WTC11 (cell line): ENCODE data around the gene PIEZO1. TPM values are rescaled to one million over a fixed set of nuclear protein-coding genes. Genes with fewer than 3 reads are reported as not detected.

Experiments
- ATAC-seq: fragments of 200-7000 bp; cut with Tn5 transposase; 2 replicates; pipeline ENCODE4 v1.10.0; 2021; ENCODE audit warnings: mild to moderate bottlenecking, moderate library complexity
- CTCF ChIA-PET: fragments of 300-600 bp; sonication (Branson Sonifier 250); formaldehyde crosslinking; loops from one replicate; lab custom pipeline; 2021; ENCODE audit warnings: antibody characterized with exemption; lab: Charles Lee
- POLR2A ChIA-PET: fragments of 350-600 bp; sonication (Branson Sonifier 250); formaldehyde crosslinking; loops from one replicate; lab custom pipeline; 2021; ENCODE audit warnings: antibody characterized with exemption; lab: Charles Lee
- DNase-seq: peaks from one replicate; pipeline ENCODE4 v3.0.0; 2021; ENCODE audit warnings: low spot score
- H3K27ac Mint-ChIP-seq: 2 replicates; pipeline ENCODE4 v1.8.0; 2021; ENCODE audit warnings: mixed read lengths
- H3K27me3 Mint-ChIP-seq: 2 replicates; pipeline ENCODE4 v1.8.0; 2021; ENCODE audit warnings: low read depth, mild to moderate bottlenecking, moderate library complexity, mixed read lengths
- H3K36me3 Mint-ChIP-seq: 2 replicates; pipeline ENCODE4 v1.8.0; 2021; ENCODE audit warnings: mixed read lengths
- H3K4me1 Mint-ChIP-seq: 2 replicates; pipeline ENCODE4 v1.8.0; 2022; ENCODE audit warnings: mixed read lengths
- H3K4me3 Mint-ChIP-seq: 2 replicates; pipeline ENCODE4 v1.8.0; 2021; ENCODE audit warnings: mild to moderate bottlenecking, moderate library complexity, mixed read lengths
- H3K9me3 Mint-ChIP-seq: 2 replicates; pipeline ENCODE4 v1.8.0; 2021; ENCODE audit warnings: mixed read lengths
- CREB1 ChIP-seq: sonication (generic); formaldehyde crosslinking; IDR thresholded peaks from 2 replicates; pipeline ENCODE4 v1.8.0; 2023; ENCODE audit warnings: mild to moderate bottlenecking, missing genetic modification reagents
- GRHL2 ChIP-seq: fragments of 250-450 bp; sonication (Bioruptor Pico); IDR thresholded peaks from 2 replicates; pipeline ENCODE4 v1.8.0; 2022; ENCODE audit warnings: mild to moderate bottlenecking, moderate library complexity; ENCODE audit not compliant: insufficient replicate concordance, severe bottlenecking
- JUN ChIP-seq: sonication (generic); formaldehyde crosslinking; IDR thresholded peaks from 2 replicates; pipeline ENCODE4 v1.8.0; 2023; ENCODE audit warnings: mild to moderate bottlenecking, missing genetic modification reagents
- MXD4 ChIP-seq: fragments of 250-450 bp; sonication (Bioruptor Pico); IDR thresholded peaks from 2 replicates; pipeline ENCODE4 v1.8.0; 2021; ENCODE audit warnings: mild to moderate bottlenecking, moderate library complexity, borderline replicate concordance
- PRRX2 ChIP-seq: fragments of 250-450 bp; sonication (Bioruptor Pico); IDR thresholded peaks from 2 replicates; pipeline ENCODE4 v1.8.0; 2021; ENCODE audit warnings: mild to moderate bottlenecking
- SMAD3 ChIP-seq: sonication (generic); formaldehyde crosslinking; IDR thresholded peaks from 2 replicates; pipeline ENCODE4 v1.8.0; 2022; ENCODE audit warnings: missing genetic modification reagents, mild to moderate bottlenecking, borderline replicate concordance
- SP1 ChIP-seq: sonication (generic); formaldehyde crosslinking; conservative IDR thresholded peaks from 2 replicates; pipeline ENCODE4 v1.8.1; 2022; ENCODE audit warnings: missing genetic modification reagents
- TCF7 ChIP-seq: sonication (generic); formaldehyde crosslinking; IDR thresholded peaks from 2 replicates; pipeline ENCODE4 v1.8.0; 2022; ENCODE audit warnings: mild to moderate bottlenecking, low read depth, missing genetic modification reagents, moderate library complexity
- total RNA-seq: library from RNA; stranded (reverse); gene quantifications from 3 replicates; pipeline ENCODE4 v1.2.3, GENCODE V29; 2021
- TF ChIP-seq, protein P1 (sequence below): sonication (generic); formaldehyde crosslinking; IDR thresholded peaks from 2 replicates; pipeline ENCODE4 v1.8.0; 2023; ENCODE audit warnings: missing genetic modification reagents, mild to moderate bottlenecking, borderline replicate concordance
- TF ChIP-seq, protein P2 (sequence below): fragments of 250-450 bp; sonication (Bioruptor Pico); IDR thresholded peaks from 2 replicates; pipeline ENCODE4 v1.8.0; 2021; ENCODE audit warnings: mild to moderate bottlenecking
- TF ChIP-seq, protein P3 (sequence below): sonication (generic); formaldehyde crosslinking; IDR thresholded peaks from 2 replicates; pipeline ENCODE4 v1.8.0; 2023; ENCODE audit warnings: mild to moderate bottlenecking, missing genetic modification reagents
- TF ChIP-seq, protein P4 (sequence below): sonication (generic); formaldehyde crosslinking; IDR thresholded peaks from 2 replicates; pipeline ENCODE4 v1.8.0; 2022; ENCODE audit warnings: missing genetic modification reagents
- TF ChIP-seq, protein P5 (sequence below): fragments of 250-450 bp; sonication (Bioruptor Pico); IDR thresholded peaks from 2 replicates; pipeline ENCODE4 v1.9.0; 2021; ENCODE audit warnings: moderate library complexity, mild to moderate bottlenecking, inconsistent platforms, borderline replicate concordance
- TF ChIP-seq, protein P6 (sequence below): sonication (generic); formaldehyde crosslinking; IDR thresholded peaks from 2 replicates; pipeline ENCODE4 v1.8.1; 2023; ENCODE audit warnings: mild to moderate bottlenecking, moderate library complexity, missing genetic modification reagents

PIEZO1 gene
- total RNA-seq, 1 experiment from 2014 or later = 71.3 TPM

DNA sequence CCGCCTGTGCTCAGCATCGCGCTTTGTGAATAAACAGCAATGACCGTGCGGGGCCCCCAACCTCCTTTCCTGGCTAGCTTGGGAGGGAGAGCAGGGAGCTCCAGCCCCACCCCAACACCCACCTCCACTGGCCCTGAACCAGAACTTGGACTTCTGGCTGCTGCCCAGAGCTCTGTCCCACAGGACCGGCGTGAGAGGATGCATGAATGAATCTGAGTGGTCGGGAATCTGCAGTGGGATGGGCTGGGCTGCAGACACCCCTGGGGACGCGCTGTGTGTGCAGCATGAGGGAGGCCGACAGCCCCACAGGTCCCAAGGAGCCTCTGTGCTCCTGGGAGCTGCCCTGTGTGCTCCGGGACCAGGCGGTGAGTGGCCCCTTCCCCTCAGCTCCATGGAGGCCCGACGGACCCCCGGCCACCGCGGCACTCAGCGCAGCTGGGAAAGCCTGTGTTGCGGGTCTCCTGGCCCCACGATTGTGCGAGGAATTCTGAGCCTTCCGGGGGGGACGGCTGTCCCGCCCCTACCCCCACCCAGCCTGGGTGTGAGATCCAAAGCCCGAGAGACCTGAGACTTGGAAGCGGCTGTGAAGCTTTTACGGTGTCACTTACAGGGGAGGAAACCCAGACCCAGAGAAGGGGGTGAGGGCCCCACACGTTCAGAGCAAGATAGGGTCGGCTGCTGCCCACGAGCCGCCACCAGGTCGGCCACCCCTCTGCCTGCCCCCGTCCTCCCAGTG, 5.4 kb downstream of the PIEZO1 start (continued):
- TF ChIP-seq, protein P1, sequence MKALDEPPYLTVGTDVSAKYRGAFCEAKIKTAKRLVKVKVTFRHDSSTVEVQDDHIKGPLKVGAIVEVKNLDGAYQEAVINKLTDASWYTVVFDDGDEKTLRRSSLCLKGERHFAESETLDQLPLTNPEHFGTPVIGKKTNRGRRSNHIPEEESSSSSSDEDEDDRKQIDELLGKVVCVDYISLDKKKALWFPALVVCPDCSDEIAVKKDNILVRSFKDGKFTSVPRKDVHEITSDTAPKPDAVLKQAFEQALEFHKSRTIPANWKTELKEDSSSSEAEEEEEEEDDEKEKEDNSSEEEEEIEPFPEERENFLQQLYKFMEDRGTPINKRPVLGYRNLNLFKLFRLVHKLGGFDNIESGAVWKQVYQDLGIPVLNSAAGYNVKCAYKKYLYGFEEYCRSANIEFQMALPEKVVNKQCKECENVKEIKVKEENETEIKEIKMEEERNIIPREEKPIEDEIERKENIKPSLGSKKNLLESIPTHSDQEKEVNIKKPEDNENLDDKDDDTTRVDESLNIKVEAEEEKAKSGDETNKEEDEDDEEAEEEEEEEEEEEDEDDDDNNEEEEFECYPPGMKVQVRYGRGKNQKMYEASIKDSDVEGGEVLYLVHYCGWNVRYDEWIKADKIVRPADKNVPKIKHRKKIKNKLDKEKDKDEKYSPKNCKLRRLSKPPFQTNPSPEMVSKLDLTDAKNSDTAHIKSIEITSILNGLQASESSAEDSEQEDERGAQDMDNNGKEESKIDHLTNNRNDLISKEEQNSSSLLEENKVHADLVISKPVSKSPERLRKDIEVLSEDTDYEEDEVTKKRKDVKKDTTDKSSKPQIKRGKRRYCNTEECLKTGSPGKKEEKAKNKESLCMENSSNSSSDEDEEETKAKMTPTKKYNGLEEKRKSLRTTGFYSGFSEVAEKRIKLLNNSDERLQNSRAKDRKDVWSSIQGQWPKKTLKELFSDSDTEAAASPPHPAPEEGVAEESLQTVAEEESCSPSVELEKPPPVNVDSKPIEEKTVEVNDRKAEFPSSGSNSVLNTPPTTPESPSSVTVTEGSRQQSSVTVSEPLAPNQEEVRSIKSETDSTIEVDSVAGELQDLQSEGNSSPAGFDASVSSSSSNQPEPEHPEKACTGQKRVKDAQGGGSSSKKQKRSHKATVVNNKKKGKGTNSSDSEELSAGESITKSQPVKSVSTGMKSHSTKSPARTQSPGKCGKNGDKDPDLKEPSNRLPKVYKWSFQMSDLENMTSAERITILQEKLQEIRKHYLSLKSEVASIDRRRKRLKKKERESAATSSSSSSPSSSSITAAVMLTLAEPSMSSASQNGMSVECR (CRISPR knock-in tag) = no peak
- TF ChIP-seq MXD4 (no peak), CREB1 (CRISPR knock-in tag) (no peak)
- TF ChIP-seq, all 79 proteins: peak for 0

DNA sequence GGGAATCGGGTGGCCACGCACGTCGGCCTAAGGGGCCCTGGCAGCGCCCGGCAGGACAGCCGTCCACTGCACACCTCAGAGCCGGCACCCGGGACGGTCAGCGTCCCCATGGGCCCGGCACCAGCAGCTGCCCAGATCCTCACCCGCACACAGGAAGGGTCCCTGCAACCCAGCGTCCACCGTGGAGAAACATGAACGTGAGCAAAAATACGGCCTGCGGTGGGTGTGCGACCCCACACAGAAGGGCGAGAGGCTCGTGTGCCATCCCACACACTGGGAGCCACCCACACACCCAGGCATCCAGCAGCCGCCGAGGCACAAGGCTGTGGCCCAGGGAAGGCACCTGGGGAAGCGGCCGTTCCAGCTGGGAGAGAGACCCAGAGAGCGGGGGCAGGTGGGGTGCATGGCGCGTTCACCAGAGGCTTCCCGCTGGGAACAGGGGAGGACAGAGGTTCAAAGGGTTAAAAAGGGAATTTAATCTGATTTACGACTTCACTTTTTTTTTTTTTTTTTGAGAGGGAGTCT, 6.4 kb downstream of the PIEZO1 start:
- no peak for DNase-seq

More for the DNA sequence above, 6.4 kb downstream of the PIEZO1 start:
- TF ChIP-seq, protein P2, sequence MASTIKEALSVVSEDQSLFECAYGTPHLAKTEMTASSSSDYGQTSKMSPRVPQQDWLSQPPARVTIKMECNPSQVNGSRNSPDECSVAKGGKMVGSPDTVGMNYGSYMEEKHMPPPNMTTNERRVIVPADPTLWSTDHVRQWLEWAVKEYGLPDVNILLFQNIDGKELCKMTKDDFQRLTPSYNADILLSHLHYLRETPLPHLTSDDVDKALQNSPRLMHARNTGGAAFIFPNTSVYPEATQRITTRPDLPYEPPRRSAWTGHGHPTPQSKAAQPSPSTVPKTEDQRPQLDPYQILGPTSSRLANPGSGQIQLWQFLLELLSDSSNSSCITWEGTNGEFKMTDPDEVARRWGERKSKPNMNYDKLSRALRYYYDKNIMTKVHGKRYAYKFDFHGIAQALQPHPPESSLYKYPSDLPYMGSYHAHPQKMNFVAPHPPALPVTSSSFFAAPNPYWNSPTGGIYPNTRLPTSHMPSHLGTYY (CRISPR knock-in tag) = no peak
- TF ChIP-seq, protein P3, sequence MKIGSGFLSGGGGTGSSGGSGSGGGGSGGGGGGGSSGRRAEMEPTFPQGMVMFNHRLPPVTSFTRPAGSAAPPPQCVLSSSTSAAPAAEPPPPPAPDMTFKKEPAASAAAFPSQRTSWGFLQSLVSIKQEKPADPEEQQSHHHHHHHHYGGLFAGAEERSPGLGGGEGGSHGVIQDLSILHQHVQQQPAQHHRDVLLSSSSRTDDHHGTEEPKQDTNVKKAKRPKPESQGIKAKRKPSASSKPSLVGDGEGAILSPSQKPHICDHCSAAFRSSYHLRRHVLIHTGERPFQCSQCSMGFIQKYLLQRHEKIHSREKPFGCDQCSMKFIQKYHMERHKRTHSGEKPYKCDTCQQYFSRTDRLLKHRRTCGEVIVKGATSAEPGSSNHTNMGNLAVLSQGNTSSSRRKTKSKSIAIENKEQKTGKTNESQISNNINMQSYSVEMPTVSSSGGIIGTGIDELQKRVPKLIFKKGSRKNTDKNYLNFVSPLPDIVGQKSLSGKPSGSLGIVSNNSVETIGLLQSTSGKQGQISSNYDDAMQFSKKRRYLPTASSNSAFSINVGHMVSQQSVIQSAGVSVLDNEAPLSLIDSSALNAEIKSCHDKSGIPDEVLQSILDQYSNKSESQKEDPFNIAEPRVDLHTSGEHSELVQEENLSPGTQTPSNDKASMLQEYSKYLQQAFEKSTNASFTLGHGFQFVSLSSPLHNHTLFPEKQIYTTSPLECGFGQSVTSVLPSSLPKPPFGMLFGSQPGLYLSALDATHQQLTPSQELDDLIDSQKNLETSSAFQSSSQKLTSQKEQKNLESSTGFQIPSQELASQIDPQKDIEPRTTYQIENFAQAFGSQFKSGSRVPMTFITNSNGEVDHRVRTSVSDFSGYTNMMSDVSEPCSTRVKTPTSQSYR (CRISPR knock-in tag) = no peak
- TF ChIP-seq PRRX2 (CRISPR knock-in tag) = no peak
- no peak for TF ChIP-seq JUN (CRISPR knock-in tag)
- TF ChIP-seq, protein P4, sequence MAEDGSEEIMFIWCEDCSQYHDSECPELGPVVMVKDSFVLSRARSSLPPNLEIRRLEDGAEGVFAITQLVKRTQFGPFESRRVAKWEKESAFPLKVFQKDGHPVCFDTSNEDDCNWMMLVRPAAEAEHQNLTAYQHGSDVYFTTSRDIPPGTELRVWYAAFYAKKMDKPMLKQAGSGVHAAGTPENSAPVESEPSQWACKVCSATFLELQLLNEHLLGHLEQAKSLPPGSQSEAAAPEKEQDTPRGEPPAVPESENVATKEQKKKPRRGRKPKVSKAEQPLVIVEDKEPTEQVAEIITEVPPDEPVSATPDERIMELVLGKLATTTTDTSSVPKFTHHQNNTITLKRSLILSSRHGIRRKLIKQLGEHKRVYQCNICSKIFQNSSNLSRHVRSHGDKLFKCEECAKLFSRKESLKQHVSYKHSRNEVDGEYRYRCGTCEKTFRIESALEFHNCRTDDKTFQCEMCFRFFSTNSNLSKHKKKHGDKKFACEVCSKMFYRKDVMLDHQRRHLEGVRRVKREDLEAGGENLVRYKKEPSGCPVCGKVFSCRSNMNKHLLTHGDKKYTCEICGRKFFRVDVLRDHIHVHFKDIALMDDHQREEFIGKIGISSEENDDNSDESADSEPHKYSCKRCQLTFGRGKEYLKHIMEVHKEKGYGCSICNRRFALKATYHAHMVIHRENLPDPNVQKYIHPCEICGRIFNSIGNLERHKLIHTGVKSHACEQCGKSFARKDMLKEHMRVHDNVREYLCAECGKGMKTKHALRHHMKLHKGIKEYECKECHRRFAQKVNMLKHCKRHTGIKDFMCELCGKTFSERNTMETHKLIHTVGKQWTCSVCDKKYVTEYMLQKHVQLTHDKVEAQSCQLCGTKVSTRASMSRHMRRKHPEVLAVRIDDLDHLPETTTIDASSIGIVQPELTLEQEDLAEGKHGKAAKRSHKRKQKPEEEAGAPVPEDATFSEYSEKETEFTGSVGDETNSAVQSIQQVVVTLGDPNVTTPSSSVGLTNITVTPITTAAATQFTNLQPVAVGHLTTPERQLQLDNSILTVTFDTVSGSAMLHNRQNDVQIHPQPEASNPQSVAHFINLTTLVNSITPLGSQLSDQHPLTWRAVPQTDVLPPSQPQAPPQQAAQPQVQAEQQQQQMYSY (CRISPR knock-in tag) = no peak
- no peak for TF ChIP-seq SP1
- TF ChIP-seq, protein P5, sequence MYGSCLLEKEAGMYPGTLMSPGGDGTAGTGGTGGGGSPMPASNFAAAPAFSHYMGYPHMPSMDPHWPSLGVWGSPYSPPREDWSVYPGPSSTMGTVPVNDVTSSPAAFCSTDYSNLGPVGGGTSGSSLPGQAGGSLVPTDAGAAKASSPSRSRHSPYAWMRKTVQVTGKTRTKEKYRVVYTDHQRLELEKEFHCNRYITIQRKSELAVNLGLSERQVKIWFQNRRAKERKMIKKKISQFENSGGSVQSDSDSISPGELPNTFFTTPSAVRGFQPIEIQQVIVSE = no peak
- TF ChIP-seq SMAD3 (CRISPR knock-in tag) = no peak
- no peak for TF ChIP-seq GRHL2
- TF ChIP-seq TCF7 (CRISPR knock-in tag) = no peak
- TF ChIP-seq, protein P6, sequence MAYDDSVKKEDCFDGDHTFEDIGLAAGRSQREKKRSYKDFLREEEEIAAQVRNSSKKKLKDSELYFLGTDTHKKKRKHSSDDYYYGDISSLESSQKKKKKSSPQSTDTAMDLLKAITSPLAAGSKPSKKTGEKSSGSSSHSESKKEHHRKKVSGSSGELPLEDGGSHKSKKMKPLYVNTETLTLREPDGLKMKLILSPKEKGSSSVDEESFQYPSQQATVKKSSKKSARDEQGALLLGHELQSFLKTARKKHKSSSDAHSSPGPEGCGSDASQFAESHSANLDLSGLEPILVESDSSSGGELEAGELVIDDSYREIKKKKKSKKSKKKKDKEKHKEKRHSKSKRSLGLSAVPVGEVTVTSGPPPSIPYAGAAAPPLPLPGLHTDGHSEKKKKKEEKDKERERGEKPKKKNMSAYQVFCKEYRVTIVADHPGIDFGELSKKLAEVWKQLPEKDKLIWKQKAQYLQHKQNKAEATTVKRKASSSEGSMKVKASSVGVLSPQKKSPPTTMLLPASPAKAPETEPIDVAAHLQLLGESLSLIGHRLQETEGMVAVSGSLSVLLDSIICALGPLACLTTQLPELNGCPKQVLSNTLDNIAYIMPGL (CRISPR knock-in tag) = no peak
- Mint-ChIP-seq H3K4me3 (no peak overlapping the region), H3K27ac (no peak overlapping the region), H3K9me3 (no peaks in the 10 kb centered on the region), H3K36me3 (no peaks in the 10 kb centered on the region), H3K27me3 (no peaks in the 10 kb centered on the region), H3K4me1 (peaks cover 18% of the 10 kb centered on the region)
- ChIA-PET POLR2A (no interaction called here), CTCF (interaction anchor here (0.7 to 10.5 kb wide), 9 partner anchors 9 to 88 kb away, joined by 3 to 117 read pairs (median 5); no protein-coding TSS in a partner anchor)
- ATAC-seq = no peak
